Neural progenitor cell (in vitro differentiated cells): ENCODE measurements around the gene TUSC2.

Source experiments
- CTCF ChIP-seq: fragments of 200-600 bp; sonication (generic); IDR thresholded peaks from 2 replicates; pipeline ENCODE4 v1.5.1; 2017; ENCODE audit warnings: antibody characterized with exemption, mild to moderate bottlenecking
- EZH2 ChIP-seq: fragments of 200-600 bp; sonication (generic); IDR thresholded peaks from 2 replicates; pipeline ENCODE4 v1.6.1; 2017; ENCODE audit warnings: antibody characterized with exemption, mild to moderate bottlenecking, moderate library complexity
- EZH2phosphoT487 ChIP-seq: fragments of 200-600 bp; sonication (generic); IDR thresholded peaks from 2 replicates; pipeline ENCODE4 v1.6.1; 2017; ENCODE audit warnings: antibody characterized with exemption

- TF ChIP-seq CTCF (no peak), EZH2 (no peak), EZH2phosphoT487 (no peak)
Observed at GRCh38 chr3:50374363-50375257, 46.6 kb upstream of the TUSC2 start.
